DOHH2 (cell line): ENCODE data around the gene OPA3.

Experiments used
- CTCF ChIP-seq: fragments of 200-600 bp; sonication (generic); IDR thresholded peaks from one replicate; pipeline ENCODE4 v1.5.1; 2014; ENCODE audit warnings: antibody characterized with exemption, mild to moderate bottlenecking, low read depth, low read length; ENCODE audit not compliant: poor library complexity, severe bottlenecking
- EZH2phosphoT487 ChIP-seq: fragments of 200-600 bp; sonication (generic); IDR thresholded peaks from 2 replicates; pipeline ENCODE4 v1.6.1; 2017; ENCODE audit warnings: borderline replicate concordance, mild to moderate bottlenecking, antibody characterized with exemption, low read length, moderate library complexity, mixed read lengths

- no peak for TF ChIP-seq CTCF
- TF ChIP-seq EZH2phosphoT487 = no peak
Measured at GRCh38 chr19:45518469-45518826, 66.2 kb downstream of the OPA3 start.
